HepG2 (cell line): ENCODE data around the gene UNC93A. TPM values are rescaled to one million over a fixed set of nuclear protein-coding genes. Genes with fewer than 3 reads are reported as not detected.

ENCODE experiments used
- HOXA7 ChIP-seq: sonication (generic); formaldehyde crosslinking; IDR thresholded peaks from 2 replicates; pipeline ENCODE4 v1.8.1; 2022; ENCODE audit warnings: mild to moderate bottlenecking, missing genetic modification reagents, moderate library complexity
- JUND ChIP-seq: sonication (generic); formaldehyde crosslinking; IDR thresholded peaks from 2 replicates; pipeline ENCODE4 v1.8.0; 2022; ENCODE audit warnings: mild to moderate bottlenecking, missing genetic modification reagents
- MYNN ChIP-seq: sonication (generic); formaldehyde crosslinking; IDR thresholded peaks from 2 replicates; pipeline ENCODE4 v1.4.0; 2020; ENCODE audit warnings: mild to moderate bottlenecking, low read depth, missing genetic modification reagents
- ZFP36L1 ChIP-seq: sonication (generic); formaldehyde crosslinking; IDR thresholded peaks from 2 replicates; pipeline ENCODE4 v1.8.0; 2022; ENCODE audit warnings: mild to moderate bottlenecking, missing genetic modification reagents, moderate library complexity
- ZNF639 ChIP-seq: conservative IDR thresholded peaks from 2 replicates; pipeline ENCODE4 v1.6.1; 2018; ENCODE audit warnings: missing genetic modification reagents
- ZNF768 ChIP-seq: sonication (generic); formaldehyde crosslinking; IDR thresholded peaks from 2 replicates; pipeline ENCODE4 v1.4.0; 2020; ENCODE audit warnings: missing genetic modification reagents
- polyA plus RNA-seq, 8 experiments: library from polyadenylated mRNA; depleted of rRNA in 3 of 8; stranded (reverse) in 7 of 8; unstranded in 1 of 8; fragments of >200 nt; fragmentation: Illumina TruSeq in 4 of 8; extraction: Trizol in 4 of 8; gene quantifications; 2 replicates each; pipeline versions ENCODE4 v1.2.1 to v1.2.3, GENCODE V29; 2011 to 2016; ENCODE audit warnings: low read depth in 4 of 8, missing spikeins in 1 of 8, mixed read lengths in 1 of 8; ENCODE audit not compliant: insufficient read depth in 1 of 8
- total RNA-seq, 5 experiments: library from RNA; depleted of rRNA; stranded (reverse); fragments of >200 nt; fragmentation: Illumina TruSeq; extraction: Trizol; gene quantifications; 2 replicates each; pipeline ENCODE4 v1.2.3, GENCODE V29; 2016; ENCODE audit warnings: low read depth in 1 of 5
- TF ChIP-seq, protein P1 (sequence below): sonication (generic); formaldehyde crosslinking; IDR thresholded peaks from 2 replicates; pipeline ENCODE4 v1.4.0; 2020; ENCODE audit warnings: mild to moderate bottlenecking, missing genetic modification reagents
- TF ChIP-seq, protein P2 (sequence below): sonication (generic); formaldehyde crosslinking; IDR thresholded peaks from 2 replicates; pipeline ENCODE4 v1.4.0; 2020; ENCODE audit warnings: missing genetic modification reagents
- TF ChIP-seq, protein P3 (sequence below): sonication (generic); formaldehyde crosslinking; IDR thresholded peaks from 2 replicates; pipeline ENCODE4 v1.4.0; 2020; ENCODE audit warnings: low read depth, mild to moderate bottlenecking, missing genetic modification reagents
- TF ChIP-seq, protein P4 (sequence below): sonication (generic); formaldehyde crosslinking; IDR thresholded peaks from 2 replicates; pipeline ENCODE4 v1.4.0; 2020; ENCODE audit warnings: missing genetic modification reagents, mild to moderate bottlenecking, borderline replicate concordance

UNC93A gene
- total and polyA plus RNA-seq, 2 of the 13 experiments (the other 11 are each of a cell fraction or from before 2014, with no cell fraction given): 11.0 to 42.7 TPM

DNA sequence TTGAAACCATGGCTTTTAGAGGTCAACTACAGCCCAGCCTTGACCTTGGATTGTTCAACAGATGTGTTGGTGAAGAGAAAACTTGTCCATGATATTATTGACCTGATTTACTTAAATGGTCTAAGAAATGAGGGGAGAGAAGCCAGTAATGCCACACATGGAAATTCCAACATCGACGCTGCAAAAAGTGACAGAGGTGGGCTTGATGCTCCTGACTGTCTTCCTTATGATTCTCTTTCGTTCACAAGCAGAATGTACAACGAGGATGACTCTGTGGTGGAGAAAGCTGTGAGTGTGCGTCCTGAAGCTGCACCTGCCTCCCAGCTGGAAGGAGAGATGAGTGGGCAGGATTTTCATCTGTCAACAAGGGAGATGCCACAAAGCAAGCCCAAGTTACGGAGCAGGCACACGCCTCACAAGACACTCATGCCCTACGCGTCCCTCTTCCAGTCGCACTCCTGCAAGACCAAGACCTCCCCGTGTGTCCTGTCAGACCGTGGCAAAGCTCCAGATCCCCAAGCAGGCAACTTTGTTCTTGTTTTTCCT is 50.0 kb downstream of the UNC93A start (continued):
- TF ChIP-seq, protein P1, sequence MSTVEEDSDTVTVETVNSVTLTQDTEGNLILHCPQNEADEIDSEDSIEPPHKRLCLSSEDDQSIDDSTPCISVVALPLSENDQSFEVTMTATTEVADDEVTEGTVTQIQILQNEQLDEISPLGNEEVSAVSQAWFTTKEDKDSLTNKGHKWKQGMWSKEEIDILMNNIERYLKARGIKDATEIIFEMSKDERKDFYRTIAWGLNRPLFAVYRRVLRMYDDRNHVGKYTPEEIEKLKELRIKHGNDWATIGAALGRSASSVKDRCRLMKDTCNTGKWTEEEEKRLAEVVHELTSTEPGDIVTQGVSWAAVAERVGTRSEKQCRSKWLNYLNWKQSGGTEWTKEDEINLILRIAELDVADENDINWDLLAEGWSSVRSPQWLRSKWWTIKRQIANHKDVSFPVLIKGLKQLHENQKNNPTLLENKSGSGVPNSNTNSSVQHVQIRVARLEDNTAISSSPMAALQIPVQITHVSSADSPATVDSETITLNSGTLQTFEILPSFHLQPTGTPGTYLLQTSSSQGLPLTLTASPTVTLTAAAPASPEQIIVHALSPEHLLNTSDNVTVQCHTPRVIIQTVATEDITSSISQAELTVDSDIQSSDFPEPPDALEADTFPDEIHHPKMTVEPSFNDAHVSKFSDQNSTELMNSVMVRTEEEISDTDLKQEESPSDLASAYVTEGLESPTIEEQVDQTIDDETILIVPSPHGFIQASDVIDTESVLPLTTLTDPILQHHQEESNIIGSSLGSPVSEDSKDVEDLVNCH (CRISPR knock-in tag): 0 out of 2 replicates have a peak, but pooled peaks have one; percentile 49
- TF ChIP-seq, protein P2, sequence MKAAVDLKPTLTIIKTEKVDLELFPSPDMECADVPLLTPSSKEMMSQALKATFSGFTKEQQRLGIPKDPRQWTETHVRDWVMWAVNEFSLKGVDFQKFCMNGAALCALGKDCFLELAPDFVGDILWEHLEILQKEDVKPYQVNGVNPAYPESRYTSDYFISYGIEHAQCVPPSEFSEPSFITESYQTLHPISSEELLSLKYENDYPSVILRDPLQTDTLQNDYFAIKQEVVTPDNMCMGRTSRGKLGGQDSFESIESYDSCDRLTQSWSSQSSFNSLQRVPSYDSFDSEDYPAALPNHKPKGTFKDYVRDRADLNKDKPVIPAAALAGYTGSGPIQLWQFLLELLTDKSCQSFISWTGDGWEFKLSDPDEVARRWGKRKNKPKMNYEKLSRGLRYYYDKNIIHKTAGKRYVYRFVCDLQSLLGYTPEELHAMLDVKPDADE: no peak
- no peak for TF ChIP-seq HOXA7
- no peak for TF ChIP-seq MYNN (CRISPR knock-in tag)
- TF ChIP-seq ZNF768 (CRISPR knock-in tag): no peak
- TF ChIP-seq, protein P3, sequence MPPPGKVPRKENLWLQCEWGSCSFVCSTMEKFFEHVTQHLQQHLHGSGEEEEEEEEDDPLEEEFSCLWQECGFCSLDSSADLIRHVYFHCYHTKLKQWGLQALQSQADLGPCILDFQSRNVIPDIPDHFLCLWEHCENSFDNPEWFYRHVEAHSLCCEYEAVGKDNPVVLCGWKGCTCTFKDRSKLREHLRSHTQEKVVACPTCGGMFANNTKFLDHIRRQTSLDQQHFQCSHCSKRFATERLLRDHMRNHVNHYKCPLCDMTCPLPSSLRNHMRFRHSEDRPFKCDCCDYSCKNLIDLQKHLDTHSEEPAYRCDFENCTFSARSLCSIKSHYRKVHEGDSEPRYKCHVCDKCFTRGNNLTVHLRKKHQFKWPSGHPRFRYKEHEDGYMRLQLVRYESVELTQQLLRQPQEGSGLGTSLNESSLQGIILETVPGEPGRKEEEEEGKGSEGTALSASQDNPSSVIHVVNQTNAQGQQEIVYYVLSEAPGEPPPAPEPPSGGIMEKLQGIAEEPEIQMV: no peak
- TF ChIP-seq ZNF639: no peak
- no peak for TF ChIP-seq ZFP36L1 (CRISPR knock-in tag)
- no peak for TF ChIP-seq JUND (CRISPR knock-in tag)
- TF ChIP-seq, protein P4, sequence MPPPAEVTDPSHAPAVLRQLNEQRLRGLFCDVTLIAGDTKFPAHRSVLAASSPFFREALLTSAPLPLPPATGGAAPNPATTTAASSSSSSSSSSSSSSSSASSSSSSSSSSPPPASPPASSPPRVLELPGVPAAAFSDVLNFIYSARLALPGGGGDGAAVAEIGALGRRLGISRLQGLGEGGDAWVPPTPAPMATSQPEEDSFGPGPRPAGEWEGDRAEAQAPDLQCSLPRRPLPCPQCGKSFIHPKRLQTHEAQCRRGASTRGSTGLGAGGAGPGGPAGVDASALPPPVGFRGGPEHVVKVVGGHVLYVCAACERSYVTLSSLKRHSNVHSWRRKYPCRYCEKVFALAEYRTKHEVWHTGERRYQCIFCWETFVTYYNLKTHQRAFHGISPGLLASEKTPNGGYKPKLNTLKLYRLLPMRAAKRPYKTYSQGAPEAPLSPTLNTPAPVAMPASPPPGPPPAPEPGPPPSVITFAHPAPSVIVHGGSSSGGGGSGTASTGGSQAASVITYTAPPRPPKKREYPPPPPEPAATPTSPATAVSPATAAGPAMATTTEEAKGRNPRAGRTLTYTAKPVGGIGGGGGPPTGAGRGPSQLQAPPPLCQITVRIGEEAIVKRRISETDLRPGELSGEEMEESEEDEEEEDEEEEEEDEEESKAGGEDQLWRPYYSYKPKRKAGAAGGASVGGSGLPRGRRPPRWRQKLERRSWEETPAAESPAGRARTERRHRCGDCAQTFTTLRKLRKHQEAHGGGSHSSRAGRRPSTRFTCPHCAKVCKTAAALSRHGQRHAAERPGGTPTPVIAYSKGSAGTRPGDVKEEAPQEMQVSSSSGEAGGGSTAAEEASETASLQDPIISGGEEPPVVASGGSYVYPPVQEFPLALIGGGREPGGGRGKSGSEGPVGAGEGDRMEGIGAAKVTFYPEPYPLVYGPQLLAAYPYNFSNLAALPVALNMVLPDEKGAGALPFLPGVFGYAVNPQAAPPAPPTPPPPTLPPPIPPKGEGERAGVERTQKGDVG (CRISPR knock-in tag): peak; percentile 91; the same call in 1 of the 2 replicates
